ENCODE results near the gene KDM2B. TPM values are rescaled to one million over a fixed set of nuclear protein-coding genes. Genes with fewer than 3 reads are reported as not detected.
A peak's percentile ranks its signal among the peaks of the same experiment; 100 is the strongest.

KDM2B gene
- total RNA-seq, 1 donor: 32.6 TPM

- no peak for TF ChIP-seq CTCF (IDR thresholded peaks at IDR 0.05; ENCODE audit: extremely low read depth, low read depth, low read length)
- Histone ChIP-seq H3K36me3 (ENCODE audit: insufficient read depth, low read length) (no peaks in the 10 kb centered on the region), H4K20me1 (ENCODE audit: insufficient read depth, low read length) (no peaks in the 10 kb centered on the region), H3K9me3 (ENCODE audit: low read depth, low read length) (no peaks in the 10 kb centered on the region), H3K79me2 (ENCODE audit: insufficient read depth, low read length) (no peaks in the 10 kb centered on the region), H3K27me3 (ENCODE audit: insufficient read depth, low read length) (no peaks in the 10 kb centered on the region), H2AFZ (ENCODE audit: low read length) (no peak overlapping the region), H3K4me3 (ENCODE audit: insufficient read depth, low read length) (no peak overlapping the region), H3K4me2 (ENCODE audit: insufficient read depth, low read length) (no peak overlapping the region), H3K27ac (ENCODE audit: low read depth, low read length) (no peak overlapping the region), H3K4me1 (ENCODE audit: insufficient read depth, low read length) (peaks cover 7% of the 10 kb centered on the region)
- no peak for DNase-seq (ENCODE audit: insufficient read length, low spot score, missing footprints)
Observed at GRCh38 chr12:121565076-121565475, 15.7 kb downstream of the KDM2B start.

- Histone ChIP-seq H3K4me3 (ENCODE audit: insufficient read depth, low read length) (no peak overlapping the region), H4K20me1 (ENCODE audit: insufficient read depth, low read length) (no peaks in the 10 kb centered on the region), H2AFZ (ENCODE audit: low read length) (no peak overlapping the region), H3K27me3 (ENCODE audit: insufficient read depth, low read length) (no peaks in the 10 kb centered on the region), H3K79me2 (ENCODE audit: insufficient read depth, low read length) (no peaks in the 10 kb centered on the region), H3K36me3 (ENCODE audit: insufficient read depth, low read length) (no peaks in the 10 kb centered on the region), H3K9me3 (ENCODE audit: low read depth, low read length) (no peaks in the 10 kb centered on the region), H3K4me2 (ENCODE audit: insufficient read depth, low read length) (no peak overlapping the region), H3K27ac (ENCODE audit: low read depth, low read length) (no peak overlapping the region), H3K4me1 (ENCODE audit: insufficient read depth, low read length) (no peaks in the 10 kb centered on the region)
- TF ChIP-seq CTCF (IDR thresholded peaks at IDR 0.05; ENCODE audit: extremely low read depth, low read depth, low read length): no peak
- DNase-seq (ENCODE audit: insufficient read length, low spot score, missing footprints): peak; percentile 29
Observed at GRCh38 chr12:121562488-121562887, 18.3 kb downstream of the KDM2B start.

GRCh38 chr12:121561009-121561395 lies 19.8 kb downstream of the KDM2B start:
- no peak overlapping the region for H3K27ac ChIP-seq (ENCODE audit: low read depth, low read length)
- no peaks in the 10 kb centered on the region for H4K20me1 ChIP-seq (ENCODE audit: insufficient read depth, low read length)
- no peak overlapping the region for H2AFZ ChIP-seq (ENCODE audit: low read length)
- H3K79me2 ChIP-seq (ENCODE audit: insufficient read depth, low read length): no peaks in the 10 kb centered on the region
- H3K9me3 ChIP-seq (ENCODE audit: low read depth, low read length): no peaks in the 10 kb centered on the region
- no peak for TF ChIP-seq CTCF (IDR thresholded peaks at IDR 0.05; ENCODE audit: extremely low read depth, low read depth, low read length)
- H3K4me3 ChIP-seq (ENCODE audit: insufficient read depth, low read length): no peak overlapping the region
- peak; percentile 11 for DNase-seq (ENCODE audit: insufficient read length, low spot score, missing footprints)
- no peak overlapping the region for H3K4me2 ChIP-seq (ENCODE audit: insufficient read depth, low read length)
- no peaks in the 10 kb centered on the region for H3K27me3 ChIP-seq (ENCODE audit: insufficient read depth, low read length)
- H3K4me1 ChIP-seq (ENCODE audit: insufficient read depth, low read length): no peaks in the 10 kb centered on the region
- no peaks in the 10 kb centered on the region for H3K36me3 ChIP-seq (ENCODE audit: insufficient read depth, low read length)

GRCh38 chr12:121560392-121561008 lies 20.3 kb downstream of the KDM2B start:
- Histone ChIP-seq H3K36me3 (ENCODE audit: insufficient read depth, low read length) (no peaks in the 10 kb centered on the region), H3K27ac (ENCODE audit: low read depth, low read length) (no peak overlapping the region), H2AFZ (ENCODE audit: low read length) (no peak overlapping the region), H4K20me1 (ENCODE audit: insufficient read depth, low read length) (no peaks in the 10 kb centered on the region), H3K9me3 (ENCODE audit: low read depth, low read length) (no peaks in the 10 kb centered on the region), H3K79me2 (ENCODE audit: insufficient read depth, low read length) (no peaks in the 10 kb centered on the region), H3K27me3 (ENCODE audit: insufficient read depth, low read length) (no peaks in the 10 kb centered on the region), H3K4me1 (ENCODE audit: insufficient read depth, low read length) (no peaks in the 10 kb centered on the region), H3K4me2 (ENCODE audit: insufficient read depth, low read length) (no peak overlapping the region), H3K4me3 (ENCODE audit: insufficient read depth, low read length) (no peak overlapping the region)
- no peak for TF ChIP-seq CTCF (IDR thresholded peaks at IDR 0.05; ENCODE audit: extremely low read depth, low read depth, low read length)
- peak; percentile 36 for DNase-seq (ENCODE audit: insufficient read length, low spot score, missing footprints)

Data from osteoblast (primary cell).